NCI-H1930 (cell line): ENCODE measurements around the gene TEDC1.

ENCODE experiments used
- DNase-seq, 2 experiments: peaks; one replicate each; lab custom pipeline; 2025; lab: John Stamatoyannopoulos, UW

The TEDC1 gene

DNA sequence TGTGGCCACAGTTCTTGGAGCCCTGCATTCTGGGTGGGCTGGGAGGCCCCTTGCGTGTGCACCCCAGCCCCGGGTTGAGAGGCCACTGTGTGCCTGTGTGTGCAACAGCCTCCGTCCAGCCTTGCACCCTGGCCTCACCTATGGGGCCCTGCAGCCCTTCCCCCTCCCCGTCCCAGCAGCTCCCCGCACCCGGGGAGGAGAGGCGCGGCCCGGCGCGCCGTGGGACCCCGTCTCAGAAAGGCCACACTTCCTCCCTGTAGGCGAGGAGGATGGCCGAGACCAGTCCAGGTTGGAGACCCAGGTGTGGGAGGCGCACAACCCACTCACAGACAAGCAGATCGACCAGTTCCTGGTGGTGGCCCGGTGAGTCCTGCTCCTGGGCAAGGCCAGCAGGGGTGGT is 33.0 kb upstream of the TEDC1 start:
- DNase-seq = no peak

DNA sequence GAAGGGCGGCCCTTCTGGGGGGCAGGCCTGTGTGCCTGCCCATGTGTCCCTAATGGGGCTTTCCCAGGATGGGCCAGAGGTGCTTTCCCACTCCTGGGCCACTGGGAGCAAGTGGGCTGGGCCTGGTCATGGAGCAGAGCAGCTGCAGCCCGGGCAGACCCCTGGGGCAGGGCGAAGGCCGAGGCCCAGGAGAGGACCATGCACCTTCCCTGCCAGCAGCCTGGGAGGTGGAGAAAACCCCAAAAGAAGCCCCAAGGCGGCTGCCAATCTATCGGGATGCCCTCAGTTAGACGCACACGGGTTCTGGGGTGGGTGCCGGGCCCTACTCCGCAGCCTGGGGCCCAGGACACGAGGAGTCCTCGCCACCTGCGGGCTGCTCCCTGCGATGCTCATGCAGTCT is 32.5 kb upstream of the TEDC1 start:
- DNase-seq = no peak

DNA sequence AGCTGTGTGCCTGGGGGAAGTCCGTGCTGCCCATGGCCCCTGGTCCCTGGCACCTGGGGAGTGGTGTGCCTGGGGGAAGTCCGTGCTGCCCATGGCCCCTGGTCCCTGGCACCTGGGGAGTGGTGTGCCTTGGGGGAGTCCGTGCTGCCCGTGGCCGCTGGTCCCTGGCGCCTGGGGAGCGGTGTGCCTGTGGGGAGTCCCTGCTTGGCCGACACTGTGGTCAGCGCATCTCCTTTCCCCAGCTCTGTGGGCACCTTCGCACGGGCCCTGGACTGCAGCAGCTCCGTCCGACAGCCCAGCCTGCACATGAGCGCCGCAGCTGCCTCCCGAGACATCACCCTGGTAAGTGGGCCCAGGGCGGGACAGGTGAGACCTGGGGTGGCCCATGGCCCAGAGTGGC is 30.9 kb upstream of the TEDC1 start:
- no peak for DNase-seq

DNA sequence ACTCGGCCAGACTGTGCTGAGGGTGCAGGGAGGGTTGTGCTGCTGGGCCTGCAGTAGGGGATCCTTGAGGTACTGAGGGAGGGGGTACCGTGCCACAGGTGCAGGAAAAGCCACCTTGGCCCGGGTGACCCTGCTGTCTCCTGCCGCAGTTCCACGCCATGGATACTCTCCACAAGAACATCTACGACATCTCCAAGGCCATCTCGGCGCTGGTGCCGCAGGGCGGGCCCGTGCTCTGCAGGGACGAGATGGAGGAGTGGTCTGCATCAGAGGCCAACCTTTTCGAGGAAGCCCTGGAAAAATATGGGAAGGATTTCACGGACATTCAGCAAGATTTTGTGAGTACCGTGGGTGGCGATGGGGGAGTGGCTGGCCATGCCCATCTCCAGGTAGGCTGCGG is 30.4 kb upstream of the TEDC1 start:
- DNase-seq = no peak

DNA sequence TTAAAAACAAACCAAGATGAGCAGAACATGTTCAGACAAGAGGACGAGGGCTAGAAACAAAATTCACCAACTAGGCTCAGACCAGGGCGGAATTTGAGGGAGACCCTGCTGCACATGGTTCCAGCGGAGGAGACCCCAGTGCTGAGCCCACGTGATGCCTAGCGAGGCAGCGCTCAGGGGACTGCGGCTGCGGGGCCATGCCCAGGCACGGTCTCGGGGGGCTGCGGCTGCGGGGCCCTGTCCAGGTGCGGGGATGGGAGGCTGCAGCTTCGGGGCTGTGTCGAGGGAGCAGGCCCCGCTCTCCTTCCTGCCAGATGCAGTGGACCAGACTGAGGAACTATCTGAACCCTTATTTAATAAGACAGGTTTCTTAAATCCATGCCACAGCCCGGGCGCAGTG is 29.1 kb upstream of the TEDC1 start:
- DNase-seq = no peak

DNA sequence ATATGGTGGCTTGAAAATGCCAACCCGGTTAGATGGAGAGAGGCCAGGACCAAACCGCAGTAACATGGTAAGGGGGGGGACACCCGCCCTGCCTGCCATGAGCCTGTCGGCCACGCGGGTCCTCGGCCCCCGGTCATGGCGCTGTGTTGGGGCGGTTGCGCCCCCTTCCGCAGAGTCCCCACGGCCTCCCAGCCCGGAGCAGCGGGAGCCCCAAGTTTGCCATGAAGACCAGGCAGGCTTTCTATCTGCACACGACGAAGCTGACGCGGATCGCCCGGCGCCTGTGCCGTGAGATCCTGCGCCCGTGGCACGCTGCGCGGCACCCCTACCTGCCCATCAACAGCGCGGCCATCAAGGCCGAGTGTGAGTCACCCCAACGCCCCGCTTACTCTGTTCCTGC is 26.5 kb upstream of the TEDC1 start:
- no peak for DNase-seq

DNA sequence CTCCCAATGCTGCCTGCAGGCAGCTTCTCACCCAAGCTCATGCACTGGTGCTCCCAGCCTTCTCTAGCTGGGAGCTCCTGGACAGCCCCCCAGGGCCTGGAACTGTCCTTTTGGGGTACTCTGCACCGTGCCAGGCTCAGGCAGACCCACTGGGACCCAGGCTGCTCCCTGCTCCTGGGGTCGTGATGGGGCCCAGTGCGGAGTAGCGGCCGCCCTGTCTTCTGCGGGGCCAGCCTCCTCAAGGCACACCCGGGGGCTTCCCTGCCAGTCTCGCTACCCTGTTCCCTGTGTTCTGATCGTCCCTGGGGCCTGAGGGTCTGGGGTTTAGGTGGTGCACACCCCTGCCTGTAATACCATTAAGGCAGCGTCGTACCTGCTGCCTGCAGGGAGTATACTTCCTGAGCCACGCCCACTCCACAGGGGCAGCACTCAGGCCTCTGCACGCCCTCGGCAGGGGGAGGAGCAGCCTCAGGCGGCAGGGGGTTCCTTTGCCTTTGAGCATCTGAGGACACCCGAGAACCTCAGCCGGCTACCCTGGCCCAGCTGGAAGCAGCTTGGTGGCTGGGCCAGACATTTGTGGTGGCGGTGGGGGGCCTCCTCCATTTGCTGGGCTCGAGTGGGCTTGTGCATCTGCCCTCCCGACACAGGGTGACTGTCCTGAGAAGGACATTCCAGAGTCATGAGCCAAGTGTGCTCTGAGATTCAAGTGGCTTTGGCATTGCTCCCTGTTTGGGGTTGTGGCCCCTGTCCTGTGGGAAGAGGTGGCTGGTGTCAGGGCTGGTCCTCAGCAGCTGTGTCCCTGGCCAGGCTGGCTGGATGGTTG is 25.6 kb upstream of the TEDC1 start:
- no peak for DNase-seq

DNA sequence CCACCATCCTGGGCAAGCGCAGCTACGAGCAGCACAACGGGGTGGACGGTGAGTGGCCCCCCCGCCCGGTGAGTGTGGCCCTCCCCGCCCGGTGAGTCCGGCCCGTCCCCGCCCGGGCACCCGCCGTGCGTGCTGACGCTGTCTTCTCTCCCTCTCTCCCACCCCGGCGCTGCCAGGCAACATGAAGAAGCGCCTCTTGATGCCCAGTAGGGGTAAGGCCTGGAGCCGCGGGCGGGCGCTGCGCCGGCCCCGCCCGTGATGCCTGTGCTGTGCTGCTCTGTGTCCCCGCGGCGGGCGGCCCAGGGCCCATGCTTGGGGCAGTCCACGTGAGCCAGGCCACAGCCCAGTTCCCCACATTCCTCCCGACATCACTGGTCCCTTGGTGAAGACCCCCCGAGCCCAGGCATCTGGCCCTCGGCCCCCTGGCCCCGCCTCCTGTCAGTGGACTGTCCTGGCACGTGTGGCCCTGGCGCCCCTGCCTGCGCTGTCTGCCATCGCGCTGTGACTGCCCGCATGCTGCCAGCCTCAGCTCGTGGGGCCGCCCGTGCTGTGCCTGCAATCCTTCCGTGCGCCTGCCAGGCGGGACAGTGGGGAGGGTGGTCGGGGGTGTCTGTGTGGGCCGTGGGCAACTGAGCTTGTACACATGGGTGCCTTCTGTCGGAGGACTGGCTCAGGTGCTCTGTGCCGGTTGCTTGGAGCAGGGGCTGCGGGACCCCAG is 24.4 kb upstream of the TEDC1 start:
- no peak for DNase-seq

DNA sequence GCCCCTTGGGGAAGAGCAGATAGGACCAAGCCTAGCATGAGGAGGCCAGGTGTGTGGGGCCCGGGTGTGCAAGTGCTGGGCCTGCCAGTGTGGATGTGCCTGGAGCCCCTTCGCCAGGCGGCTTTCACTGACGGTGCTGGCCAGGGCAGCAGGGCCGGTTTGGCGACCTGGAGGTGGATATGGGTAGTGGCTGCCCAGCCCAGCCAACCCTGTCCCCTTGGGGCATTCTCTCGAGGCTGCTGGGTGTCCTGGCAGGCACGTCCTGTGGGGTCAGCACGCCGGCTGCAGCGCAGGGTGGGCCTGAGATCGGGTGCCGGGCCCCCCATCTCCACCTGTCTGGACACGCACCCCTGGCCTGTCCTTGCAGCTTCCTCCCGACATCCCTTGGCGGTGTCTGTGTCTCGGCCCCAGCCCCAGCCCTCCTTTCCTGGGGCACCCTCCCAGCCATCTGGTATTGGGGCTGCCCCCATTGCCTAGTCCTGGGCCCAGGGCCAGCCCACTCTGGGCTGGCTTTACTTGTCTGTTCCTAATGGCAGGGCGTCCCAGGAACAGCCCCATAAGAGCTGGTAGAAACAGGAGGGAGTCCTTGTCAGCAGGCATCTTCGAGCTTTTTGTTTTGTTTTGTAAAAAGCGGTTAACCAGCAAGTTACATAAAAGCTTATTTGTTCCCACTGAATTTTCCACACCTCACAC is 23.7 kb upstream of the TEDC1 start:
- DNase-seq = no peak

DNA sequence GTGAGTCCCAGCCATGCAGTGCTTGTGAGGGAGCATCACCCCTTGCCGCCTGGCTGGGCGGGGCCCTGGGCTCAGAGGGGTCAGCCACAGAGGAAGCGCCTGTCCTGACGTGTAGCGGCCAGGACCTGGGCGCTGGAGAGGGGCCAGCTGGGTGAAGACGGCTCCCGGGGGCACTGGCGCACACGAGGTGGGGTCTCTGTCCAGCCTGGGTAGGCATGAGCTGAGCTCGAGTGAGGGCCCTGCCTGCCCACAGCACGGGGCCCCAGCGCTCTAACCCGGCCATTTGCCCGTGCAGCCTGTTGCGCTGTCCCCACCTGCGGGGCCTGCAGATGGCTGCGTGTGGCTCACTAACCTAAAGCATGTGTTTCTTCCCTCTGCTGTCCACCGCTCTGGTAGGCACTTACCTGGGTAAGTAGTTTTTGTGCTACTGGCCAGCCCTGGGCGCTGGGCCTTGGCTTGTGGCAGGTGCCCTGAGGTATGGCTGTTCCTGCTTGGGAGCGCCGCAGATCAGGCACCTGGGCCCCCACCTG is 23.0 kb upstream of the TEDC1 start:
- DNase-seq = no peak

DNA sequence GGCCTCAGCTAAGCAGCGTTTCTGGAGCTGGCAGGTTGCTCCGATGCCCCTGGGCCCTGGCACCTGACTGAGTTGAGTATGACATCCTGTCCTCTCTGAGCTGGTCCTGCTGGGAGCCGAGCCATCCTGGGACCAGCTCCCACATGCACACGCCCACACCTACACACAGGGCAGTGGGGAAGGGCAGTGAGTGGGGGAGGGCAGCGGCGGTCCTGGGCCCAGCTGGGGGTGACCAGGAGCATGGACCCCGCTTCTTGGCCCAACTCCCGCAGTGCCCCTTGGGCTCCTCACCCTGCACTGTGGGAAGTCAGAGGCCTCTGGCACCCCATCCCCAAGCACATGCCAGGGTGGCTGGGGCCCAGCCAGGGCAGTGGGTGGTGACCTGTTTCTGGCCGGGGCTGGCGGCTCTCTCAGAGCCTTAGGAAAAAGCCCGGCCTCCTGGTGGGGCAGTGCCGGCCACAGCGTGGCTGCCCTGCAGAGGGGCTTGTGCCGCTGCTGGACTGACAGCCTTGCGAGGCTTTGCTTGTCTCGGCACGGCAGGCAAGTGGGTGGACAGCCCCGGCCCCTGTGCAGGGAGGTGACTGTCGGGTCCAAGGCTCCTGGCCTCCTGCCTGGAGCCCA is 22.3 kb upstream of the TEDC1 start:
- no peak for DNase-seq

DNA sequence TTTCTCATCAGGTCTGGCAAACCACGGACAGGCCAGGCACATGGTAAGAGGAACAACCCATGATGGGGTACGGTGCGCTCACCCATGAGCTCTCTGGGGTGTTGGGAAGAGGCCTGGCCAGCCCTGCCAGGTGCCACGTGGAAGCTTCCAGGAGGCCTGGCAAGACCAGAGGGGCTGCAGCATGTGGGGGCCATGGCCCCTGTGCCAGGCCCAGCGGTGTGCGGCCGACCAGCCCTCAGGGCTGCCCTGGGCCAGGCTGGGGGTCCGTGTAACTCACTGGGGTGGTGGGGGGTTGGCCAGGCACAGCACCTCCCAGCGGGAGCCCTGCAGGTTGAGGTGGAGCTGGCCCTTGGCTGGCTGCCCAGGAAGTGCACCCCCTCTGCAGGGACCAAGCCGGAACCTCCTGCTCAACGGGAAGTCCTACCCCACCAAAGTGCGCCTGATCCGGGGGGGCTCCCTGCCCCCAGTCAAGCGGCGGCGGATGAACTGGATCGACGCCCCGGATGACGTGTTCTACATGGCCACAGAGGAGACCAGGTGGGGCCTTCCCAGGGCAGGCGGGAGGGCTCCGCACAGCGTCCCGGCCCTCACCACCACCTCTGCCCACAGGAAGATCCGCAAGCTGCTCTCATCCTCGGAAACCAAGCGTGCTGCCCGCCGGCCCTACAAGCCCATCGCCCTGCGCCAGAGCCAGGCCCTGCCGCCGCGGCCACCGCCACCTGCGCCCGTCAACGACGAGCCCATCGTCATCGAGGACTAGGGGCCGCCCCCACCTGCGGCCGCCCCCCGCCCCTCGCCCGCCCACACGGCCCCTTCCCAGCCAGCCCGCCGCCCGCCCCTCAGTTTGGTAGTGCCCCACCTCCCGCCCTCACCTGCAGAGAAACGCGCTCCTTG is 21.3 kb upstream of the TEDC1 start:
- DNase-seq = no peak

DNA sequence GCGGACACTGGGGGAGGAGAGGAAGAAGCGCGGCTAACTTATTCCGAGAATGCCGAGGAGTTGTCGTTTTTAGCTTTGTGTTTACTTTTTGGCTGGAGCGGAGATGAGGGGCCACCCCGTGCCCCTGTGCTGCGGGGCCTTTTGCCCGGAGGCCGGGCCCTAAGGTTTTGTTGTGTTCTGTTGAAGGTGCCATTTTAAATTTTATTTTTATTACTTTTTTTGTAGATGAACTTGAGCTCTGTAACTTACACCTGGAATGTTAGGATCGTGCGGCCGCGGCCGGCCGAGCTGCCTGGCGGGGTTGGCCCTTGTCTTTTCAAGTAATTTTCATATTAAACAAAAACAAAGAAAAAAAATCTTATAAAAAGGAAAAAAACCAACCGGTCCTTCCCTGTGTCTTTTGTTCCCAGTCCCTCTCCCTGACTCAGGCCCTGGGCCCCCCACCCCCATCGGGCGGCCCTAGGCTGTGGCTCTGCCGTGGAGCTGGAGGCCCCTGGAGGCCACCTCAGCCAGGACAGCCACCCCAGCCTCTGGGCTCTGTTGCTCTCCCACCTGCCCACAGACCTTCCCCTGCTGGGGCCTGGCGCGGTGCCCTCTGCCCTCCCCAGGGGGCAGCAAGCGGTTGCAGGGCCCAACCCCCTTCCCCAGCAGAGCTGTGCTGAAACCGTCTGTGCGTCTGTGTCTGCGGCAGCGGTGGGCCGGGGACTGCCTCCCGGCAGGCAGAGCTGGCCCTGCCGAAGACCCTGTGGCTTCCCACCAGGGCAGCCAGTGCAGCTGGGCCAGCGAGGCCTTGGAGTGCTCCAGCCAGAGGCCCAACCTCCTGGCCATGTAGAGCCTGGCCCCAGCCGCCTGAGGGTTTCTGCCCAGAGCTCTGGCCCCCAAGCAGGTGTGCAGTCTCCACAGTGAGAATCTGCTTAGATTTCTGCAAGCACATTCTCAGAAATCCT is 20.4 kb upstream of the TEDC1 start:
- DNase-seq = no peak

DNA sequence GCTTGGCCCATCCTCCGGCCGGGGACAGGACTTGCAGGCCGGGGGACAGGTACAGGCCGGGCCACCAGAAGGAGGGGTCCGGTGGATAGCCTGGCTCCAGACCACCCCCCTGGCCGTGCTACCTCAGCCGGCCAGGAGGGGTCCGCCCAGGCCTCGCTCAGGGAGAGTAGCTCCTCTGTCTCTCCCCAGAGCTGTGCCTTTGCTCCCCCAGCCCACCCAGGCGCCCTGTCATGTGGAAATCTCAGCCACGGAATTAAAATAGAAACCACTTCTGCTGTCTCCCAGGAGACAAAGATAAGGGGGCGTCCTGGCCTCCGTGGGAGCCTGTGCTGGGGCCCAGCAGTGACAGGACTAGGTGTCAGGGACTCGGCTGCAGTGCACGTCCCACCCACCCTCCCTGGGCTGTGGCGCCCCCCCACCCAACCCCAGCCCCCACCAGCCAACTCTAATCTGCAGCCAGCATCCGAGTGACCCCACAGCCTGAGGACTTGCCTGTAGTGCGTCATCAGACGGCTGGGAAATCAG is 19.7 kb upstream of the TEDC1 start:
- DNase-seq = no peak

DNA sequence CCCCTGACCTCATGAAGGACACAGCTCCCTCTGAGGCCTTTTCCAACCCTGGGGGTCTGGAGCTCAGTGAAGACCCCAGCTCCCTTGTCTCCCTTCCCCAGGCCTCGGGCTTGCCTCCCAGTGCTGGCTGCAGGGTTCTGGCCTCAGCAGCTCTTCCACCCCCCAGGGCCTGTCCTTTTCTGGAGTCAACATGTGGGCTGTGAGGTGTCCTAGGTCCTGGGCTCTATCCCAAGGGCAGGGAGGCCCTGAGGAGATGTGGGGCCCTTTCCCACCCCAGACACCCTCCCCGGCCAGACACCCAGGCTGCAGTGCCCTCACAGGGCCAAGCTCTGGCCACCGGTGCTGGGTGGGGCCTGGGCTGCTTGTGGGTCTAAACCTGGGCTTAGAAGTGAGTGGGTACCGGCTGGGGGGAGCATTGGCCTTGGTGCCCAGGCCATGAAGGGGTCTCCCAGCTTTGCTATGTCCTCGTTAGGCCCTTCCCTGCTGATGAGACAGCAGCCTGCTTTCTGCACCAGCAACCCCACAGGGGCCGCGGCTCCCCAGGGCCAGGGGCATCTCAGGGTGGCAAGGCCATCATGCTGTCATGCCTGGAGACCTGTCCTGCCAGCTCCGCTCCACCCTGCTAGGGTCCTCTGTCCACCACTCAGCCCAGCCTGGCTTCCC is 19.1 kb upstream of the TEDC1 start:
- DNase-seq = no peak

DNA sequence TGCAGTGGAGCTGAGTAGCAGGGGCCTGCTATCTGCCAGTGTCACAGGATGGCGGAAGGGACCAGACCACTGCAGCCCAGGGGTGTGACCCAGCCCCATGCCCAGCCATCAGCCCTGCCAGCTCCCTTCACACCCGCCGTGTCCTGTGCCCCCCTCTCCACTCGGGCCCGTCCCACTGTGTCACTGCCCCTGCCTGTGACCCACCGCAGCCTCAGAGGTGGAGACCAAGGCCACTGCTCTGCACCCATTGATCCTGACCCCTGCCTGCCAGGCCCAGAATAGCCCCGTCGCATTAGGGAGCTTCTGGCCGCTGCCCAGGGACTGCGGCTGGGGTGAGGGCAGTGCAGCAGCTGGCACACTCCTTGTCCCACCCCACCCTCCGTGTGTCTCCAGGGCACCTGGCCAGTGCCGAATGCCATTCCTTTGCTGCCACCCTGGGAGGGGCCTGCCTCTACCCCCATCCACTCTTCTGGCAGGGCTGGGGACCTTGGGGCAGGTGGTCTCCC is 18.5 kb upstream of the TEDC1 start:
- no peak for DNase-seq

DNA sequence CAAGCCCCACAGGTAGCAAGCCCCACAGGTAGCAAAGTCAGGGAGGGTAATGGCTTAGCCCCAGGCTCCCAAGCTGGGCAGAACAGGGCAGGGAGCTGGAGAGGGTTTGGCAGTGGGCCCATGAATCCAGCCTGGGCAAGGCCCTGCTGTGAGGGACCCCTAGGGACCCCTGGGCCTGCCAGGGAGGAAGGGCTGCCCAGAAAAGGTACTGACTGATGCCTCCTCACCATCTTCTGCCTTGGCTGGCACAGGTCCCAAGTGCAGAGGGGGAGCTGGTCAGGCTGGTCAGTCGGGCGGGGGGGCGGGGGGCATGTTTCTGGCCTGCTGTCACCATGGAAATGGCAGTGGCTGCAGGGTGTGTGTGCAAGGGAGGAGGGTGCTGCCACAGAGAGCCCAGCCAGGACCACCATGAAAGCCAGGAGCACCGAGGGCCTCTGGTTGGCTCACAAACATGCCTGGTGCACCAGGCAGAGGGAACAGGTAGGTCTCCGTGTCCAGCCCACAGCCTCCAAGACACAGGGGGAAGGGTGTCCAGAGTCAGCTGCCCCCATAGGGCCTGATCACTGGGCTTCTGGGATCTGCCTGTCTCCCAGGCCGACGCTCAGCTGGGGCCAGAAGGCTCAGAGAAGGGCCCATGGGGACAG is 17.9 kb upstream of the TEDC1 start:
- DNase-seq = no peak

DNA sequence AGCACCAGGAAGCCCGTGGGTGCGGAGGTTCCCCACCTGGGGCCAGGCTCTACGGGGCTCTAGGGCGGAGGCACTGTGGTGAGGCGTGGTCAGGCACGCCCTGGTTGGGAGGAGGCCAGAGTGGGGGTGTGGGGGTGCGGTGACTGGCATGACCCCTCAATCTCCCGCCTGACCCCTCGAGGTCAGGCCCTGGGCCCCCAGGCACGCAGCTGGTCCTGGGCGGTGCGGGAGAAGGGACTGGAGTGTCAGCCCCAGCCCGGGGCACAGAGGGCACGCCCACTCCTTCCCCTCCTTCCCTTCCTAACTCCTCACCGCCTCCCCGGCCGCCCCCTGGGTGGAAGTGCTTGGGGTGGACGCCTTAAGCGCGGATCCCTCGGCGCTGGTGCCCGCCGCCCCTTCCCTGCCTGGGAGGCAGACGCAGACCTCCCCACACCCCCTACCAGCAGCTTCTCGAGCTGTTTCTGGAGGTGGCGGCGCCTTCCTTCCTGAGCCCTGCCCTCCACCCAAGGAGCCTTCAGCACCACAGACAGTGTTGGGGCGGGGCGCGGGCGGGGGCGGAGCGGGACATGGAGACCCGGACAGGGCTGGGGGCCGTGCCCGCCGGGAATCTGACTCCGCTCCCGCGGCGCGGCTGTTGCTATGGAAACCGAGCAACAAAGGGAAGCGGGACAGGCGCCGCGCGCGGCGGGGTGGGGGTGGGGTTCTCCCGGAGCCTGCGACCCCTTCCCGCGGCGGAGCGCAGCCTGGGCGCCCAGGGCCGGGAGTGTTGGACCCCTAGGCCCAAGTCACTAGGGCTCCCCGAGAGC is 17.2 kb upstream of the TEDC1 start:
- peak; percentile 86 for DNase-seq
